H7 (cell line): ENCODE results near the gene NEURL3. TPM values are rescaled to one million over a fixed set of nuclear protein-coding genes. Genes with fewer than 3 reads are reported as not detected.
"Not testable (repeated sequence)": the region's sequence is repeated elsewhere in the genome, so short reads cannot be mapped to it uniquely, and the experiment has no call there.

Experiments
- DNase-seq: peaks from one replicate; pipeline ENCODE4 v3.0.0; 2012
- H3K27me3 ChIP-seq: 2 replicates; pipeline ENCODE4 v1.6.0; 2011; ENCODE audit warnings: mild to moderate bottlenecking, low read length; ENCODE audit not compliant: control insufficient read depth, insufficient read depth
- H3K36me3 ChIP-seq: replicated peaks from 2 replicates; pipeline ENCODE4 v1.5.1; 2011; ENCODE audit warnings: low read length; ENCODE audit not compliant: control insufficient read depth, insufficient read depth
- H3K4me3 ChIP-seq: 2 replicates; pipeline ENCODE4 v1.5.1; 2011; ENCODE audit warnings: low read depth, mild to moderate bottlenecking, control low read depth, low read length, moderate library complexity; ENCODE audit not compliant: insufficient read depth
- total RNA-seq: library from RNA; depleted of rRNA; stranded (reverse); fragments of >200 nt; shearing (Covaris generic); gene quantifications from 2 replicates; pipeline ENCODE4 v1.2.3, GENCODE V29; 2014; rRNA removed

NEURL3 gene, protein sequence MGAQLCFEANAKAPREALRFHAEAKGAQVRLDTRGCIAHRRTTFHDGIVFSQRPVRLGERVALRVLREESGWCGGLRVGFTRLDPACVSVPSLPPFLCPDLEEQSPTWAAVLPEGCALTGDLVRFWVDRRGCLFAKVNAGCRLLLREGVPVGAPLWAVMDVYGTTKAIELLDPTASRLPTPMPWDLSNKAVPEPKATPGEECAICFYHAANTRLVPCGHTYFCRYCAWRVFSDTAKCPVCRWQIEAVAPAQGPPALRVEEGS
- 0.10 TPM in 1 of 2 replicates, not detected in the other for total RNA-seq

DNA sequence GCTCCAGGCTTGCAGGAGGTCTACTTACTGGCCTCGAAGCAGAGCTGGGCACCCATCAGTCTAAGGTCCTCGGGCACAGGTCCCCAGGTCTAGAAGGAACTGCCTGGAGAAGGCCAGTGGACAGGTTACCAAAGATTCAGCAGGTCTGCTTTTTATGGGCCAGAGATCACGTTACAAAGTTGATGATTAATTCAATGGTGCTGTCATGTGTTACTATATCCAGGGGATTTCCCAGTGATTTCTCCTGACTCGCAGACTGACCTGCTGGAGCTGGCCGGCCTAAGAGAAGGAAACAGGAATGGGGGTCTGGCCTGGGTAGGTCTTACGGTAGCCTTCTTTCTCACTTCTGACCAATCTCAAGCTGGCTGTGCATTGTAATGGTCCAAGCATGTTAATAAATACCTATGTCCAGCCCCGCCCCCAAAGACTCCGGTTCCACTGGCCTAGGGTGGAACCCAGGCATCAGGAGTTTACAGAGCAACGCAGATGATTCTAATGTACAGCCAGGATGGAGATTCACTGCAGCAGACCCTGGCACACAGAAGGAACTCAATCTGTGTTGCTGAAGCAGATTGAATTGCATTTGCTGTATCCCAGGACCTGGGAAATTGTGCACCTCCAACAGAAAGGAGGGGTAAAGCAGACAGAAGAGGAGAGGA is at the start of gene NEURL3:
Gene NEURL3 (minus strand): TSS at position 127 of the 659 bp plus-strand sequence. CDS start 71 bp downstream, at position 56.
- Histone ChIP-seq H3K4me3 (no peak within 1 kb of the TSS), H3K27me3 (peaks cover 7% of the 10 kb centered on the region)
- DNase-seq, result no peak

DNA sequence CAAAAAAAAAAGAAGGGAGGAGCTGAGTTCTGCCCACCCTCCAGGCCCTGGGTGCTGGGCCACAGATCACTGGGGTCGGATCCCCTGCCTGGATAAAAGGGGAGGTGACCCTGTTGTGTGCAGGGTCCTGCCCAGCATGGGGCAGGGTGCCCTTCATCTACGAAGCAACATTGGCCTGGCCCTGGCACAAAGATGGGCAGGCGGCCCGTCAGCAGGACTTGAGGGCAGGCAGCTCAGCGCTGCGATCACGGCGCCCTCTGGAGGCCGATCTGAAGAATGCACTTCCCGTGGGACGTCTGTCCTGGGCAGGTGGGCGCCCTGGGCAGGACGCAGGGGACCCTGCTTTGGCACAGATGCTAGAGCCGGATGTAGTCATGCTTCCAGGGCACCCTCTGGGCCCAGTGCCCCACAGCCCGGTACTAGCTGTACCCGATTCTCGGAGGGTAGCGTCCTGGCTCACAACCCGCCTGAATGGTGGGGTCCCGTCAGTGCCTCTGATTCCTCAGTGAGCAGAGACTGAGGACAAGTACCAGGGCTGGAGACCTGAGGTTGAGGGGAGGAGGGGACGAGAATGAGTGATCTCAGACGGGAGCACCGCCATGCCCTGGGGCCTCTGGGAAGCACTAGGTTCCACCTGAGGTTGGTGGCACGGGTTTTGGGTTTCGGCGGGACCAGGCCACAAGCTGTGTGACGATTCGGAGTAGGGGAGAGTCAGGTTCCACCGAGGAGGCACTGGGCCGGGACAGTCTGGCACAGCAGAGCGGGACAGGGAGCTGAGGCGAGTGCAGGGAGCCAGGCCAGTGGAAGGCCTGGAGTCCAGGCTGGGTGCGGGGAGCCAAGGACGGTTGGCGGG is 49.4 kb upstream of the NEURL3 start:
- H3K4me3 ChIP-seq, result no peak overlapping the region
- no peaks in the 10 kb centered on the region for H3K27me3 ChIP-seq

More for the DNA sequence above, at the start of gene NEURL3:
- H3K36me3 ChIP-seq, result no peaks in the 10 kb centered on the region

DNA sequence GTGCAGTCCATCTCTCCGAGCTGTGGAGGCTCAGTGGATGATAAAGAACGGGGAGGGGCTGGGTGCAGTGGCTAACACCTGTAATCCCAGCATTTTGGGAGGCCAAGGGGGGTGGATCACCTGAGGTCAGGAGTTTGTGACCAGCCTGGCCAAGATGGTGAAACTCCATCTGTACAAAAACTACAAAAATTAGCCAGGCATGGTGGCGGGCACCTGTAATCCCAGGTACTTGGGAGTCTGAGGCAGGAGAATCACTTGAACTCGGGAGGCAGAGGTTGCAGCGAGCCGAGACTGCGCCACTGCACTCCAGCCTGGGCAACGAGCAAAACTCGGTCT is 48.8 kb upstream of the NEURL3 start:
- not testable (repeated sequence) for DNase-seq, H3K4me3 ChIP-seq, H3K36me3 ChIP-seq, H3K27me3 ChIP-seq

More for the DNA sequence above, 49.4 kb upstream of the NEURL3 start:
- peak; percentile 94 for DNase-seq
- H3K36me3 ChIP-seq, result no peaks in the 10 kb centered on the region

DNA sequence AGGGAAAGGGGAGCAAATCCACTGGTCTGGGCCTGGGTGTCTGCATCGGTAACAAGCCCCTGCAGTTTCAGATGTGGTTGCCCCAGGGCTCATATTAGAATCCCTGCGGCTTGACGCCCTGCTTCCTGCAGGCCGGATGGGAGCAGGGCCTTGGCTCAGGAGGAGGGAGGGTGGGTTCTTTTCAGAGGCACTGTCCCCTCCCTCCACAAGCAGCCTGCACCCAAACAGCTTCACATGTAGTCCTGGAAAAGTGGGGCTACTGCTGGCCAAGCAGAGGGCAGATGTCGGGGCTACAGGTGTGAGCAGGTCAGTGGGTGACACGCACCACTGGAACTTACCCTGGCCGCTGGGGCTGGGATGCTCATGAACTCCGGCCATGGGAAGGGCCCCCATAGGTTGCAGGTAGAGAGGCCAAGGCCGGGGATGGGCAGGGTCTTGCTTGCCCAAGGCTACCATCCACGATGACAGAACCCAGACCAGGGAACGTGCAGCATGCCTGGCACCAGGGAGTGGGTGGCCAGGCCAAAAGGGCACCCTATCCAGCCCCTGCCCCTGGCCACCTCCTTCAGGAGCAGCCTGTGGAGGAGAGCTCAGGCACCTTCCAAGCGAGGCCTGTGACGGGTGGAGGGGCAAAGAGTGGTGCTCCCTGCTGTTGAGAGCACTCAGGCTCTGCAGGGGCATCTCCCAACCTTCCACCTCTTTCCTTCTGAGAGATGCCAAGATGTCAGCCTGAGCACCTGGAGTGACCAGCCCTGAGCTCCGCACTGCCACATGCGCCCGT is 48.2 kb upstream of the NEURL3 start:
- Histone ChIP-seq H3K4me3 (no peak overlapping the region), H3K36me3 (no peaks in the 10 kb centered on the region), H3K27me3 (no peaks in the 10 kb centered on the region)
- DNase-seq, result no peak

DNA sequence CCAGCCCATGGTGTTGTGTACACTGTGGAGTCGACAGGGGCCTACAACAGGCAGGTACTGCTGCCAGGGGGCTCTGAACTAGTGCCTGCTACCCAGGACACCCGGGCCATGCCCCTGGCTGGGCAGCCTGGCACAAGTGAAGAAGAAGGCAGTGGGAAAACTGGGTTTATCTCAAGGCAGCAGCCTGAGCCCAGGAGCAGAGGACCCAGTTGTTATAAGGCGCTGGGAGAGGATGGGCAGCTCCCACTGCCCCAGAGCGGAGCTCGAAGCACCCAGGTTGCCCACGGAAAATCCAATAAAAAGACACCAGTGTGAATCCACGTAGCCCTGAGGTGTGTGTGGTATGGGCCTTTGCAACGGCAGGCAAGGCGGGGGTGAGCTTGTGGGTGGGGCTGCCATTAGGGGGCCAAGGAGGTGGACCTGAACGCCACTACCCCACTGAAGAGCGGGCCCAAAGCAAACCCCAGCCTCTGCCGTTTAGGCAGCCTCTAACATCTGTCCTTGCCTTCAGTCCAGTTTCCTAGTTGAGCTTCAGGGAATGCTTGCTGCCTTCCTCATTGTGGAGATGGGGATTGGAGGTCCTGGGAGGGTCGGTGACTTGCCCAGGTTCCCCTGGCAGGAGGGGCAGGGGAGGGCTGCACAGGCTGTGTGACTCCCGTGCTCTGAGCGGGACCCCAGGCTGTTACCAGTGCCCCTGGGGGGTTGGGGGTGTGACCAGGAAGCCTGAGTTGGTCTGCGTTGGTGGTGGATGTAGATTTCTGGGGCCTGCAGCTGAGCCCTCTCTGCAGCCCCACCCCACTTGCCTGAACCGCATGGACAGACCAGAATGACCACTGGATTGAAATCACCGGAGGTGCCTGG is 47.4 kb upstream of the NEURL3 start:
- Histone ChIP-seq H3K27me3 (no peaks in the 10 kb centered on the region), H3K4me3 (no peak overlapping the region), H3K36me3 (no peaks in the 10 kb centered on the region)
- no peak for DNase-seq

DNA sequence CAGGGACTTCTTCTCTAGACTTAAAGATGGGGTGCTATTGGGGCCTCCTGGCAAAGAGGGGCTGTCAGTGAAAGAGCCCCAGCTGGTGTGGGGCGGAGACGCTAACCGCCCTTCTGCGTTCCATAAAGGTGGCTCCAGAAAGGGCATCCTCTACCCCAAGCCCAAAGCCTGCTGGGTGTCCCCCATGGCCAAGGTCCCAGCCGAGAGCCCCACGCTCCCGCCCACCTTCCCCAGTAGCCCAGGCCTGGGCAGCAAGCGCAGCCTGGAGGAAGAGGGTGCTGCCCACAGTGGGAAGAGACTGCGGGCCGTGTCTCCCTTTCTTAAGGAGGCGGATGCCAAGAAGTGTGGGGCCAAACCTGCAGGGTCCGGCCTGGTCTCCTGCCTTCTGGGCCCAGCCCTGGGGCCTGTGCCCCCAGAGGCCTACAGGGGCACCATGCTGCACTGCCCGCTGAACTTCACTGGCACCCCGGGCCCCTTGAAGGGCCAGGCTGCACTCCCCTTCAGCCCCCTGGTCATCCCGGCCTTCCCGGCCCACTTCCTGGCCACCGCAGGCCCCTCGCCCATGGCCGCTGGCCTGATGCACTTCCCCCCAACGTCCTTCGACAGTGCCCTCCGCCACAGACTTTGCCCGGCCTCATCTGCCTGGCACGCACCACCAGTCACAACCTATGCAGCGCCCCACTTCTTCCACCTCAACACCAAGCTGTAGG is 46.6 kb upstream of the NEURL3 start:
- no peak for DNase-seq
- H3K27me3 ChIP-seq, result no peaks in the 10 kb centered on the region
- H3K4me3 ChIP-seq, result no peak overlapping the region
- H3K36me3 ChIP-seq, result no peaks in the 10 kb centered on the region

DNA sequence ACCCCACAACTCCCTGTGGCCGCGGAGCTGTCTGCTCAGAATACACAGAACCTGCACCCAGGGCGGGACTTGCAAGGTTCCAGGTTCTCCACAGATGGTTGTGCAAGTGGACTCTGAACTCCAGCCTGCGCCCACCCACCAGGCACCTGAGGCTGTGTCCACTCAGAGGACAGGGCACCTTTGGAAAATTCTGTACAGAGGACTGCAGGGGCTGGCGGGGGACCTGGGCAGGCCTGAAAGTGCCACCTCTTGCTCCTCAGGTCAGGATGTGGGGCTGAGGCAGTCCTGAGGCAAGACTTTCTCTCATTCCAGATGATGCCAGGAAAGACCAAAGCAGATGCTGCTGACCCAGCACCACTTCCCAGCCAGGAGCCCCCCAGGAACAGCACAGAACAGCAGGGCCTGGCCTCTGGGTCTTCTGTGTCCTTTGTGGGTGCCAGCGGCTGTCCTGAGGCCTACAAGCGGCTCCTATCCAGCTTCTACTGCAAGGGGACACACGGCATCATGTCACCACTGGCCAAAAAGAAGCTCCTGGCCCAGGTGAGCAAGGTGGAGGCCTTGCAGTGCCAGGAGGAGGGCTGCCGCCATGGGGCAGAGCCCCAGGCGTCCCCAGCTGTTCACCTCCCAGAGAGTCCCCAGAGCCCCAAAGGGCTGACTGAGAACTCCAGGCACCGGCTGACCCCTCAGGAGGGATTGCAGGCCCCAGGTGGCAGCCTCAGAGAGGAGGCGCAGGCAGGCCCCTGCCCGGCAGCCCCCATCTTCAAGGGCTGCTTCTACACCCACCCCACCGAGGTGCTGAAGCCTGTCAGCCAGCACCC is 45.8 kb upstream of the NEURL3 start:
- DNase-seq, result no peak
- Histone ChIP-seq H3K4me3 (no peak overlapping the region), H3K27me3 (no peaks in the 10 kb centered on the region), H3K36me3 (no peaks in the 10 kb centered on the region)

DNA sequence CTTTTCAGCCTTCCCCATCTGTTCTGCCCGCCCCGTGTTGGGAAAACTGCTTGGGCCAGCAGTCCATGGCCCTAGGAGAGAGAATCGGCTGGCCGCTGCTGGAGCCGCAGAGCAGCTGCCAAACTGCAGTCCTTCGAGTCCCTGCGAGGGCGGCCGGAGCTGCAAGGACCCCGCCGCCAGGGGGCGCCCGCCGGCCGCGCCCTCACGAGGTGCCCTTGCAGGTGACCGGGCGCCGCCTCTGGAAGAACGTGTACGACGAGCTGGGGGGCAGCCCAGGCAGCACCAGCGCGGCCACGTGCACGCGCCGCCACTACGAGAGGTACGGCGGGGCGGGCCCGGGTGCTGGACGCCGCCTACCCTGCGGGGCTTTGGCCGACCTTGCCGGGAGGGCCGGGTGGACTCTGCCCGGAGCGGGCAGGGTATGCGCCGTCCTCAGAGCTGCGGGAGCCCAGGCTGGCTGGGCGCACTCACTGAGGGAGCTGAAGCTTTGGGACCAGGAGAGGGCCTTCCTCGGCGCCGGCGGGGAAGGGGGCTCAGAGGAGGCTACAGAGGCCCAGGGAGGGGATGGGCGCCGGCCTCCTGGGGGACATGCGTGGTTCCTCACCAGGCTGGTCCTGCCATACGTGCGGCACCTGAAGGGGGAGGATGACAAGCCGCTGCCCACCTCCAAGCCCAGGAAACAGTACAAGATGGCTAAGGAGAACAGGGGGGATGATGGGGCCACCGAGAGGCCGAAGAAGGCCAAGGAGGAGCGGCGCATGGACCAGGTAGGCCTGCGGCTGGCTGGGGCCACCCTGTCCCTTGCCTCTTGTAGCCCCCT is 45.0 kb upstream of the NEURL3 start:
- H3K4me3 ChIP-seq, result no peak overlapping the region; the same call in 1 of the 2 replicates
- no peaks in the 10 kb centered on the region for H3K27me3 ChIP-seq
- no peaks in the 10 kb centered on the region for H3K36me3 ChIP-seq
- DNase-seq, result peak; percentile 96

DNA sequence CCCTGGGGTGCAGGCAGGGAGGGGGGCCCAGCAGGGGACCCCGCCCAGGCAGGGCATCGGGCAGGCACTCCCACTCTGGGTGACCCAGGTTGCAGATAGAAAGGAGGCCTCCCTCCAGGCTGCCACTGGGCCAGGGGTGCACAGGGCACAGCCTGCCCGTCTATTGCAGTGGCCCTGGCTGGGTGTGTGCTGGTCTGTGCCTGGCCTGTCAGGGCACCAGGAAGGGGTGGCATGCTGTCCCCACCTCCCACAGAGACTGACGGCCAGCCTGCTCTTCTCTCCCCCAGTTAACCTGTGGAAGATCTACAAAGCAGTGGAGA is 44.3 kb upstream of the NEURL3 start:
- no peak overlapping the region for H3K4me3 ChIP-seq
- H3K27me3 ChIP-seq, result no peaks in the 10 kb centered on the region
- no peak for DNase-seq
- H3K36me3 ChIP-seq, result no peaks in the 10 kb centered on the region

DNA sequence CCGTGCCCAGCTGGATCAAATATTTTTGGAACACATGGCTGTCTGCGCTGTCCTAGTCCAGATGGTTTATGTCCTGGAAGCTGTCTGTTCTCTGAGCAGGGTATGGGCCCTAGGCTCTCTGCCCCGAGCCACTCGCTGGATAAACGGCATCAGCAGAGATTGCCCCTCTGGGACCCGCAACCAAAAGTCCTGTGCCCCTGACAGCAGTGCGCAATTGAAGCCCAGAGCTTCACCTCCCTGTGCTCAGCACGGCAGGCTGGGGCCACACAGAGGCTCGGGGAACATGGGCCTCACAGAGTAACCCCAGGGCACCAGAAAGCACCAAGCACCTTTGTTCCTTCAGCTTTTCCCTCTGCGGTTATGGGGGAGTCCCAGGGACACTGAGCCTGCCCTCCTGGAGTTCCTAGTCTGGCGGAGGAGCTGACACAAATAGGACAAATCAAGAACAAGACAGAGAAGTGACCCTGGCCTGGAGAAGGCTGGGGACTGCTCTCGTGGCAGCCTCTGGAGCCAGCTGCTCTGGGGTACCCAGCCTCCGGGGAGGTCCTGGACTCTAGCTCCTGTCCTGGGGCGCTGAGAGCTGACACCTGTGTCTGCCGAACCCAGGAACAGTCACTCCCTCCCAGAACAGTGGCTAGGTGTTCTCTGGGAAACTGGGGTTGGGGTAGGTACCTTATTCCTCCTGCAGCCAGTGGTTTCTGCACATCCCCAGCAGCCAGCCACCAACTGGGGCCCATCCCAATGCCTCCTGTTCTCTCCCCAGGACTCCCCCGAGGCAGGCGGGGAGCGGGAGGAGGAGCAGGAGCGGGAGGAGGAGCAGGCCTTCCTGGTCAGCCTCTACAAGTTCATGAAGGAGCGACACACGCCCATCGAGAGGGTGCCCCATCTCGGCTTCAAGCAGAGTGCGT is 43.7 kb upstream of the NEURL3 start:
- no peak overlapping the region for H3K4me3 ChIP-seq
- H3K36me3 ChIP-seq, result no peaks in the 10 kb centered on the region
- no peak for DNase-seq
- no peaks in the 10 kb centered on the region for H3K27me3 ChIP-seq

DNA sequence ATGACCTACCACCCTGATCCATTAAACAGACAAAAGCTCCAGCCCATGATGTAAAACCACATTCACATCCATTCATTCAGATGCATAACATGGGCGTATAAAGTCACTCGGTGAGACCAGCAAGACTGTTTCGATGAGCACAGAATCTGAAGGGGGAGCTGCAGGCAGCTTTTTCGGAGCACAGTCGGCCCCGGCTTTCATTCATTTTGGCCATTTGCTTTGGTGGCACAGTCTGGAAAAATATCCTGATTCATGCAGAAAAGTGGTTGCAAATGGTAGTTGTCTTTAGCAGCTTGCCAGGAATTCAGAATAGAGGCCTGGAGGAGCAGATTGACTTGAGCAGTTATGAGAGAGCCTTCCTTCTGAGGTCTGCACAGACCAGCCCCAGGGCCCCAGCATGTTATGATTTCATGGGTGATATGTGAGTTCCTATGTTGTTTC is 42.6 kb upstream of the NEURL3 start:
- no peaks in the 10 kb centered on the region for H3K27me3 ChIP-seq
- H3K36me3 ChIP-seq, result no peaks in the 10 kb centered on the region
- no peak overlapping the region for H3K4me3 ChIP-seq
- no peak for DNase-seq
